ENCODE measurements around the gene TOMM7.
"Not testable (repeated sequence)": the region's sequence is repeated elsewhere in the genome, so short reads cannot be mapped to it uniquely, and the experiment has no call there.

The TOMM7 gene

GRCh38 chr7:22791204-22792158 is 31.2 kb downstream of the TOMM7 start:
- no peak overlapping the region for H3K4me3 ChIP-seq (ENCODE audit: low read length)
- H3K9me3 ChIP-seq (ENCODE audit: control insufficient read depth, low read length), result no peaks in the 10 kb centered on the region
- no peaks in the 10 kb centered on the region for H3K4me1 ChIP-seq (ENCODE audit: control insufficient read depth, insufficient read depth, low read length)
- no peak overlapping the region for H3K9ac ChIP-seq (ENCODE audit: low read length)
- no peaks in the 10 kb centered on the region for H3K36me3 ChIP-seq (ENCODE audit: control insufficient read depth, insufficient read depth, low read length)
- H3K27me3 ChIP-seq (ENCODE audit: control insufficient read depth, insufficient read depth, low read length), result no peaks in the 10 kb centered on the region

GRCh38 chr7:22790640-22791039 is 32.0 kb downstream of the TOMM7 start:
- not testable (repeated sequence) for H3K9ac ChIP-seq (ENCODE audit: low read length); H3K9me3 ChIP-seq (ENCODE audit: control insufficient read depth, low read length); H3K4me3 ChIP-seq (ENCODE audit: low read length); H3K27me3 ChIP-seq (ENCODE audit: control insufficient read depth, insufficient read depth, low read length); H3K36me3 ChIP-seq (ENCODE audit: control insufficient read depth, insufficient read depth, low read length); H3K4me1 ChIP-seq (ENCODE audit: control insufficient read depth, insufficient read depth, low read length)

- Histone ChIP-seq H3K36me3 (ENCODE audit: control insufficient read depth, insufficient read depth, low read length) (no peaks in the 10 kb centered on the region), H3K4me1 (ENCODE audit: control insufficient read depth, insufficient read depth, low read length) (no peaks in the 10 kb centered on the region), H3K27me3 (ENCODE audit: control insufficient read depth, insufficient read depth, low read length) (peaks cover 4% of the 10 kb centered on the region), H3K9ac (ENCODE audit: low read length) (no peak overlapping the region), H3K9me3 (ENCODE audit: control insufficient read depth, low read length) (no peaks in the 10 kb centered on the region), H3K4me3 (ENCODE audit: low read length) (no peak overlapping the region)
Measured at GRCh38 chr7:22787951-22788350, 34.7 kb downstream of the TOMM7 start.

GRCh38 chr7:22786290-22786932 is 36.2 kb downstream of the TOMM7 start:
- Histone ChIP-seq H3K36me3 (ENCODE audit: control insufficient read depth, insufficient read depth, low read length) (no peaks in the 10 kb centered on the region), H3K9ac (ENCODE audit: low read length) (no peak overlapping the region), H3K4me1 (ENCODE audit: control insufficient read depth, insufficient read depth, low read length) (no peaks in the 10 kb centered on the region), H3K9me3 (ENCODE audit: control insufficient read depth, low read length) (no peaks in the 10 kb centered on the region), H3K4me3 (ENCODE audit: low read length) (no peak overlapping the region), H3K27me3 (ENCODE audit: control insufficient read depth, insufficient read depth, low read length) (peaks cover 4% of the 10 kb centered on the region)

- H3K36me3 ChIP-seq (ENCODE audit: control insufficient read depth, insufficient read depth, low read length), result no peaks in the 10 kb centered on the region
Measured at GRCh38 chr7:22784346-22784745, 38.3 kb downstream of the TOMM7 start.

GRCh38 chr7:22783421-22783820 is 39.2 kb downstream of the TOMM7 start:
- H3K4me3 ChIP-seq (ENCODE audit: low read length), result no peak overlapping the region
- H3K4me1 ChIP-seq (ENCODE audit: control insufficient read depth, insufficient read depth, low read length), result no peaks in the 10 kb centered on the region
- H3K9ac ChIP-seq (ENCODE audit: low read length), result no peak overlapping the region
- H3K9me3 ChIP-seq (ENCODE audit: control insufficient read depth, low read length), result no peaks in the 10 kb centered on the region
- H3K27me3 ChIP-seq (ENCODE audit: control insufficient read depth, insufficient read depth, low read length), result peaks cover 4% of the 10 kb centered on the region
- H3K36me3 ChIP-seq (ENCODE audit: control insufficient read depth, insufficient read depth, low read length), result no peaks in the 10 kb centered on the region

More at GRCh38 chr7:22784346-22784745, 38.3 kb downstream of the TOMM7 start:
- no peaks in the 10 kb centered on the region for H3K4me1 ChIP-seq (ENCODE audit: control insufficient read depth, insufficient read depth, low read length)
- no peak overlapping the region for H3K9ac ChIP-seq (ENCODE audit: low read length)
- H3K9me3 ChIP-seq (ENCODE audit: control insufficient read depth, low read length), result no peaks in the 10 kb centered on the region
- no peak overlapping the region for H3K4me3 ChIP-seq (ENCODE audit: low read length)
- H3K27me3 ChIP-seq (ENCODE audit: control insufficient read depth, insufficient read depth, low read length), result peaks cover 4% of the 10 kb centered on the region

- H3K4me1 ChIP-seq (ENCODE audit: control insufficient read depth, insufficient read depth, low read length), result no peaks in the 10 kb centered on the region
- H3K27me3 ChIP-seq (ENCODE audit: control insufficient read depth, insufficient read depth, low read length), result peaks cover 4% of the 10 kb centered on the region
- no peaks in the 10 kb centered on the region for H3K9me3 ChIP-seq (ENCODE audit: control insufficient read depth, low read length)
- H3K36me3 ChIP-seq (ENCODE audit: control insufficient read depth, insufficient read depth, low read length), result no peaks in the 10 kb centered on the region
- H3K9ac ChIP-seq (ENCODE audit: low read length), result no peak overlapping the region
- no peak overlapping the region for H3K4me3 ChIP-seq (ENCODE audit: low read length)
Measured at GRCh38 chr7:22782616-22783232, 39.9 kb downstream of the TOMM7 start.

- Histone ChIP-seq H3K9me3 (ENCODE audit: control insufficient read depth, low read length) (no peaks in the 10 kb centered on the region), H3K27me3 (ENCODE audit: control insufficient read depth, insufficient read depth, low read length) (peaks cover 4% of the 10 kb centered on the region)
Measured at GRCh38 chr7:22781230-22781711, 41.4 kb downstream of the TOMM7 start.

GRCh38 chr7:22779730-22780323 is 42.8 kb downstream of the TOMM7 start:
- H3K27me3 ChIP-seq (ENCODE audit: control insufficient read depth, insufficient read depth, low read length); H3K4me1 ChIP-seq (ENCODE audit: control insufficient read depth, insufficient read depth, low read length); H3K36me3 ChIP-seq (ENCODE audit: control insufficient read depth, insufficient read depth, low read length); H3K4me3 ChIP-seq (ENCODE audit: low read length); H3K9me3 ChIP-seq (ENCODE audit: control insufficient read depth, low read length); H3K9ac ChIP-seq (ENCODE audit: low read length): not testable (repeated sequence)

More at GRCh38 chr7:22781230-22781711, 41.4 kb downstream of the TOMM7 start:
- Histone ChIP-seq H3K4me1 (ENCODE audit: control insufficient read depth, insufficient read depth, low read length) (no peaks in the 10 kb centered on the region), H3K4me3 (ENCODE audit: low read length) (no peak overlapping the region), H3K36me3 (ENCODE audit: control insufficient read depth, insufficient read depth, low read length) (no peaks in the 10 kb centered on the region), H3K9ac (ENCODE audit: low read length) (no peak overlapping the region)

GRCh38 chr7:22776964-22777363 is 45.7 kb downstream of the TOMM7 start:
- Histone ChIP-seq H3K4me1 (ENCODE audit: control insufficient read depth, insufficient read depth, low read length) (no peaks in the 10 kb centered on the region), H3K9ac (ENCODE audit: low read length) (no peak overlapping the region), H3K27me3 (ENCODE audit: control insufficient read depth, insufficient read depth, low read length) (no peaks in the 10 kb centered on the region), H3K9me3 (ENCODE audit: control insufficient read depth, low read length) (no peaks in the 10 kb centered on the region), H3K36me3 (ENCODE audit: control insufficient read depth, insufficient read depth, low read length) (no peaks in the 10 kb centered on the region), H3K4me3 (ENCODE audit: low read length) (no peak overlapping the region)

GRCh38 chr7:22772885-22773284 is 49.8 kb downstream of the TOMM7 start:
- no peaks in the 10 kb centered on the region for H3K36me3 ChIP-seq (ENCODE audit: control insufficient read depth, insufficient read depth, low read length)
- no peaks in the 10 kb centered on the region for H3K9me3 ChIP-seq (ENCODE audit: control insufficient read depth, low read length)
- no peak overlapping the region for H3K4me3 ChIP-seq (ENCODE audit: low read length)
- H3K9ac ChIP-seq (ENCODE audit: low read length), result no peak overlapping the region
- no peaks in the 10 kb centered on the region for H3K4me1 ChIP-seq (ENCODE audit: control insufficient read depth, insufficient read depth, low read length)
- no peaks in the 10 kb centered on the region for H3K27me3 ChIP-seq (ENCODE audit: control insufficient read depth, insufficient read depth, low read length)

GRCh38 chr7:22771872-22772228 is 50.8 kb downstream of the TOMM7 start:
- no peaks in the 10 kb centered on the region for H3K9me3 ChIP-seq (ENCODE audit: control insufficient read depth, low read length)
- no peaks in the 10 kb centered on the region for H3K27me3 ChIP-seq (ENCODE audit: control insufficient read depth, insufficient read depth, low read length)
- H3K9ac ChIP-seq (ENCODE audit: low read length), result no peak overlapping the region
- no peak overlapping the region for H3K4me3 ChIP-seq (ENCODE audit: low read length)
- H3K4me1 ChIP-seq (ENCODE audit: control insufficient read depth, insufficient read depth, low read length), result no peaks in the 10 kb centered on the region
- no peaks in the 10 kb centered on the region for H3K36me3 ChIP-seq (ENCODE audit: control insufficient read depth, insufficient read depth, low read length)
